GM19324 (cell line): Measurements from ENCODE around the gene AP2B1.
"Not testable (repeated sequence)": the region's sequence is repeated elsewhere in the genome, so short reads cannot be mapped to it uniquely, and the experiment has no call there.

Source experiments
- ATAC-seq: cut with Tn5 transposase; IDR thresholded peaks from one replicate; pipeline ENCODE4 v1.9.1; 2021; ENCODE audit warnings: mild to moderate bottlenecking, moderate library complexity; ENCODE audit not compliant: unreplicated experiment, low FRiP score

The AP2B1 gene

DNA sequence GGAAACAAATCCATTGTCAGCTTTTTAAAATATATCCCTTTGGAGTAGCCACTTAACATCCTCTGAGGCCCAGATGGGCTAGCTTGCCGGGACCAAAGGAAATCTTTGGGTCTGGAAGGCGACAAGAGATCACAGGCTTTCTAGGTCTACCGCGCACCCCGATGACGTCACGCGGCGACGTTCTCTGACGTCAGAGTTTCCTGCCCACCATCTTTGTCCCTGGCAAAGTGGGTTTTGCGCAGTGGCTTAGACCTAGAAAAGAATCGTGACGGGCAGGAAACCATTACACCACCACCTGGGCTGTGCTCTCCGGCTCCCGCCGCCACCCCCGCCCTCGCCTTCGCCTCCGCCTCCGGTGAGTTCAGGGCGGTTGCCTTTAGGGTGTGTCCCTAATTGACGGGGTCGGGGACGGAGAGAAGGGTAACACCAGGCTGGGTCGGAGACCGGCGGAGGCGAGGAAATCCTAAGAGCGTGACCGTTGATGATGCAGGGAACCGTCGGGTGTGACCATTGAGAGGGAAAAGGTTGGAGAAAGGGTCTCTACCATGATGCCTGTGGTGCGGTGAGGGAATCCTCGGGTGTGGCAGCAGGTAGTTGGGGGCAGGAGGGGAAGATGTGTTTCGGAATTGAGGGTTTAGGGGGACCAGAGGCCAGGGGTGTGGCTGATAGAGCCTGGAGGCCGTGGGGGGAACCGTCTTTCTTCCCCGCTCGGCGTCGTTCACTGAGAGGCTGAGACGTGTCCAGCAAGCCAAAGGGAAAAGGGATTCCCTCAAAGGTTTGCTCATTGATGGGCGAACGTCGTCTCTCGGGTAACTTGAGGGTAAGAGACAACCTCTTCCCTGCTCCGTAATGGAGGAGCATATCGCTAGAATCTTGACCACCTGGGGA, at the start of gene AP2B1:
TSS of gene AP2B1 (plus strand) at position 249 of the 888 bp plus-strand sequence. CDS start 6,709 bp downstream, outside the sequence.
- peak; percentile 86 for ATAC-seq

DNA sequence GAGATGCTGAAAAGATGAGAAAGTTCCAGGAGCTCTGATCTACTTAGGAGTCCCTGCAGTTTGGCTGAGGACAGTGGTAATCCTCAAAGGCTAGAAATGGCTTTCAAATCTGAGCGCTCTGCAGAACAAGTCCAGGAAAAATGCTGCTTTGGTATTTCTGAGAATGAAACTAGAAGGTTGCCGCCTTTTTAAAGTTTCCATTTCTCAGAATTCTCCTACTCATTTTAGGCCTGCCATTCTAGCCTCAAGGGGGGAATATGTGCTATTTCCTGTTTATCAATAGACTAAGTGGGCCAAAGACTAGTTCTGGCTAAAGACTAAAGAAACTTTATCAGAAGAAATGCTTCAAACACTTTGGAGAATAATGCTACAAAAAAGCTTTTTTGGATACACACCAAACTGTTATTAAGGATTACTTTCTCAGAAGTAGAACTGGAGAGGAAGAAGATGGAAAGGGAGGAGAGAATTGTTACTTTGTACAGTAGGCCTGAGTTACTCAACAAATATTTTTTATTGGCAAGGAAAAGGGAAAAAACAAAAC, 49.5 kb upstream of the AP2B1 start, which contains the start of gene SLFN12L:
TSS of gene SLFN12L (minus strand) at position 78 of the 541 bp plus-strand sequence. CDS start 15,314 bp downstream, outside the sequence.
- ATAC-seq: peak; percentile 34

DNA sequence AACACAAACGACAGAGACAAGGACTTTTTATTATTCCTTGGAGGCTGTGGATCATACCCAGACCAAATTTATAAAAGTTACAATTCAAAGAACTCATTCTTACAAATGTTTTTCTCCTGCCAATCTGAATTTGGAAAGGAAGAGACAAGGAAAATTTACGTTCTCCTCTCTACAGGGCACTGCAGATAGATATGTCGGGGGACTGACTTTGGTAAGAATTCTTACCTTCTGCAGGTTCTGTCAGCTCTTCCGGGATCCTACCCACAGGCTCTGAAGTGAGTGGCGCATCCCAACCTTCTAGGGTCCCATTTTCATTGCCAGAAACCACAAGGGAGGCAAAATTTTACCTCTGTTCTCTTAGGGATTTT, 47.5 kb upstream of the AP2B1 start:
- ATAC-seq: no peak

DNA sequence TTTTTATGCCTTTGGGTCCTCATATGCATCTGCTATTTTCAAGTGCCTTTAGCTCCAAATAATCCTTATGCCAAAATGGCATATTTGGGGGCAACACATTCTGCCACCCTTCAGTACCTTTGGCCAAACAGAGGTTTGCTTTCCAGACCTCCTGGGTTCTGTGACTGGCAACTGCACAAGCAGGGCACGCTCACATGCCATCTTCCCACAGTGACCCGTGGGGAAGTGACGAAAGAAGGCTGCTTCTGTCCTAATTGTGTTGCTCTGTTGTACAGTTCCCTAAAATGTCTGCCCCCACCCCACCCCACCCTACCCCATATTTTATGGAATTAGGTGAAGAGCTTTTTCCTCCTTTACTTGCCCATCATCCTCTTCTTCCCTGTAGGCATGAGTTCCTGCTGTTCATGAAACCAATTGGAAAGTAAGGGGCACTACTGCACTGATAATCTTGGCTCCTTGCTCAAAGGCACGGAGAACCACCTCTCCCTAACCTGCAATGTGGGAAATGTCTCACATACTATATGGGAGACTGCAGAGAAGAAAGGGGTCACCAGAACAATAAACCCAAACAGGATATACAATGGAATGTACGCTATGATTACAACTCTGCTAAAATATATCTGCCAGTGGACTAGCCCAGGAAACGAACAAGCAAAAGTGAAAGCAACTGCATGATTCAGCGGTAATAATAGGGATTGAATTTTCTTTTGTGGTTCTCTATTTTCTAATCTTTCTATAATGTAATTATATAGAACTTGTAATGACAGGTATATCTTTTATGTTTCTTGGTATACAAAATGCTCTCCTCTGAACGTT, 46.3 kb upstream of the AP2B1 start:
- no peak for ATAC-seq

DNA sequence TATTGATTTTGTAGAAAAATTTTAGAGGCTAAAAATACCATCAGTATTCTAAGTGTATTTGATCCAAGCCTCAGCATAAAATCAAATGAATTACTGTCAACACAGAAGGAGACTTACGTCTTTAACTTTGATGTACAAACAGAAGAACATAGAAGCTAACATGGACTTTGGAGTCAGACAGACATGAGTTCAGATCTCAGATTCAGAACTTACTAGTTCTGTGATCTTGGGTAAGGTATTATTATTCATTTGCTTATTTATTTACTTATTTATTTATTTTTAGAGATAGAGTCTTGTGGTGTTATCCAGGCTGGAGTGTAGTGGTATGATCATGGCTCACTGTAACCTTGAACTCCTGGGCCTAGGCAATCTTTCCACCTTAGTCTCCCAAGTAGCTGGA, 45.7 kb upstream of the AP2B1 start:
- no peak for ATAC-seq

DNA sequence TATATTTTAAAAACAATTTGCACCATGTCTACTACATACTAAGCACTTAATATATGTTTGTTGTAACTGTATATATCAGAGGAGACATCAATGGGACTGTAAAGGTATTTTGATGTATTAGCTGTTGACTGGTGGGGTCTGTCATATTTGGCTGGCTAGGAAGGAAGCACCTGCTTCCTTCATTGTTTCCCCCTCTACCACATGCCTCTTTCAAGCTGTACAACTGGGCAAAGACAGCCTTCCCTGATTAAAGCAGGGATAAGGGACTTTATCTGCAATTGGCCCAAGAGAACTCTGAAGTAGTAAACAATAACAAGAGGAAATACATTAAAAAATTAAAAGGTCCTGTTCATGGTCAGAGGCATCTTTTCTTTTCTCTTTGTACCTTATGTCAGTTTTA, 44.1 kb upstream of the AP2B1 start:
- no peak for ATAC-seq

DNA sequence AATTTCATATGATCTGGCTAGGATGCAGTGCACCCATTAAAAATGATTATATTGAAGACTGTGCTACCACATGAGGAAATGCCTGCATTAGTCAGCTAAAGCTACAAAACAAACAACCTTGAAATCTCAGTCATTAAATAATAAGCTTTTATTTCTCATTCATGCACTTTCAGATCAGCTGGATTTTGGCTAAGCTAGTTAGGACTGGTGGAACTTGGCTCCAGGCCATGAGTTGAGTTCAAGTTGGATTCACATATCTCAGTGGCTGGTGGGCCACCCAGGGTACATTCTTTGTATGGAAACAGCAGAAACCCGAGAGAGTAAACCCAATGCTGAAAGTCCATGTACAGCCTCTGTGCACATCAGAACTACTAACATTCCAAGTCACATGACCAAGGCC, 43.3 kb upstream of the AP2B1 start:
- ATAC-seq: no peak

DNA sequence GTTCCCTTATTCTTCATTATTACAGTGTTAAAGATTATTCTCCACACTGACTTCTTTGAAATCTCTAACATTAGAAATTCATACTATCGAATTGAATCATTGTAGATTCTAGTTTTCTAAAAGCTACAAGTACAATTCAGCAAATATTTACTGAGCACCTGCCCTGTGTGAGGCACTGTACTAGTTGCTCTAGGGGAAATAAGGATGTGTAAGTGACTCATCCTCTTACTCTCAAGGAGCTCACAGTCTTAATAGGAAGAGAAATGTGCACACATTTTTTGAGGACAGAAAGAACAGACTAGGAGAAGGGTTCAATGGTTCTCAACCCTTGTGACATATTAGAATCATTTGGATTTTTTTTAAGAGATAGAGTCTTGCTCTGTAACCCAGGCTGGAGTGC, 42.0 kb upstream of the AP2B1 start:
- no peak for ATAC-seq

DNA sequence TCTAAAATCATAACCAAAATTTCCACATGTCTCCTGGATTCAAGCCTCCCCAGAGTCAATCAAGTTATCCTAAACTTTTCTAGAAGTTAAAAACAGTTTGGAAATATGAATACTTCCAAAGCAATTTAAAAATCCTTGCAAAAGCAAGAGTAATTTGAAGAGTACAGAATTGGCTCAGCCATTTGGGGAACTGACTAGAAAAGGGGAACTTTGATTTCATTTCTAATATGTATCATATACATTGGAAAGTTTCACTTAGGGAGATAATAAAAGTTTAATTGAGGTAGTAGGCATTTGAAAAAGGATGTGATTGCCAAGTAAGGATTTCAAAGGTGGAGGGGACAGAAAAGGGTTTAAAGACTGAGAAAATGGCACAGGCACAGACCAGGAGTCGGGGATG, 40.6 kb upstream of the AP2B1 start:
- no peak for ATAC-seq

DNA sequence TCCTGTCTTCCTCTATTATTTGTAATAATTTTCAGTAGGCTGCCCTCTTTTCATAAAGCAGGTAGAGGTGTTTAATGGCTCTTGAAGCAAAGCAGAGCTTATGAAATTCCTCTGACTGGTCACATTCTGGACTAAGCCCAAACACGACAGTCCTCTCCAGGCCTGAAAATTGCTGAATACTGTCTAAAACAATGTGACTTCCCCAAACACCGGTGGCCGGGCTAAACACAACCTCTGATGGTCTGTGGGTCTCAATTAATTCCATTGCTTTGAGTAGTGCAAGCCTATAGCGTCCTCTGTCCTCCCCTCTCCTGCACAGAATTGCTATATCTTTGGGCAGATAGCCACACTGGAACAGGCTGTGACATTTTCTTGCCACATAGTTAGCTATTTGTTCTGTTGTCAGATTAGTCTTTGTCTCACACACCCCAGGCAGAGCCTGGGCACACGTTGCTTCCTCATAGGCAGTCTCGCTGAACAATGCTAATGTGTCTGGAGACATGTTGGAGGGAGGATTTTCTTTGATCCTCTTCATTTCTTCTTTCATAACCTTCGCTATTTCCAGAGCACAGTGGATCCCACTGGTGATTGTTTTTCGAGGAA, 38.8 kb upstream of the AP2B1 start:
- no peak for ATAC-seq

DNA sequence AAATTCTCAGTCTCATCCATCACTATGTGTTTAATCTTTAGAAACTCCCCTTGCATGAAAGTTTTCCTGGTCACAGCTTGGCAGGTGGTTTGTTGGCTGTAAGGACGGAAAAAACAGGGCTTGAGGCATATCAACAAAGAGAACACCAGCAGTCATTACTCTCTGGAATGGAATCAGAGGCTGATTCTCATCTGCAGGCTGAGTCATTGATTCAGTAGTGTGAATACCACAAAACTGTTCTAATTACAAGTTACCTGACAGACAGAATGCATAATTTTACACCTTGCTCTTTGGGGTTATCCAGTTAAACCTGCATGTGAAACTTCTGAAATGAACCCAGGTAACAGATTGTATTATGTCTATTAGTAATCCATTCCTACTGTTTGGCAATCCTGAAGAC, 38.1 kb upstream of the AP2B1 start:
- ATAC-seq: no peak

DNA sequence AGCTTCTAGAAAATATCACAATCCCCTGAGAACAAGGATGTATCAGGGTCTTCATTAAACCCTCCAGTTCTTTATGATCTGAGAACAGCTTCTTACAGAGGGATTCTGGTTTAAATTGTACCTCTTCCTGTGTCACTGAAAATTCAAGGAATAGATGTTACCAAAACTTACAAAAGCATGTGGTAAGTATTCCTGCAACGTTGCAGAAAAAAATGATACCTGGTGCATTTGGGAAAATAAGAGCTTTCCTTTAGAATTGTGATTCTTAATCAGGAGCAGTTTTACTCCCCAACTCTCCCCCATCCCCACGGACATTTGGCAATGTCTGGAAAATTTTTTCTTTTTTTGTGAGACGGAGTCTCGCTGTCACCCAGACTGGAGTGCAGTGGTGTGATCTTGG, 33.8 kb upstream of the AP2B1 start:
- no peak for ATAC-seq

DNA sequence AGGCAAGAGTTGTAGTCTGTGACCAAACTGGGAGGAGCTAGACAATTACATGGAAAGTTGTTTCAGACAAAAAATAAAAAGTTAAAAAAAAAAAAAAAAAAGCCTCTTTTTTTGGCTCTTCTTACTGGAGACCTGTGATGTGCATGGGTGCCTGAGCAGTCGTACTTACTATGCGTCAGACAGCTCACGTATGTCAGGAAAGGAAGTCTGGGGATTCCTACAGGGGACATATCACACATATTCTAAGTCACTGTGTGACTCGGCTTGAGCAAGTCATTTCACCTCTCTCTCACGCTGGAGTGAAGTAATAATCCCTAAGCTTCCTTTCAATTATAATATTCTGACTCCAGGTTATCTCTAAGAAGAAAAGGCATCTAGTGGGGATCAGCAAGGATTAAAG, 32.5 kb upstream of the AP2B1 start:
- ATAC-seq: no peak

DNA sequence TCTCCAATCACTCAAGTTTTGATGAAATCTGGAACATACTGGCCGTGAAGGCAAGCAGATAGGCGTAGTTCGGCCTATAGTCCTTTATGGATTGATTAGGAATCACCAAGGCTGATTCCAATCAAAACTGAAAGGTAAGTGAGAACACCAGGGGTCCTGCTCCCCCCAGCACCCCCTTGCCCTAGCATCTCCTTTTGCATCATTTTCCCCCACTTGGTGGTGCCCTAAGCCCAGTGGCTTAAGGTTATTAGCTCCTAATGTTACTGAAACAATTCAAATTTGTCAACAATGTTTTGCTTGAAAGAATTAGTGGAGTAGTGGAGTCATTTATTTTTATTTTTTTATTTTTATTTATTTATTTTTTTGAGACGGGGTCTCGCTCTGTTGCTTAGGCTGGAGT, 31.4 kb upstream of the AP2B1 start:
- no peak for ATAC-seq

DNA sequence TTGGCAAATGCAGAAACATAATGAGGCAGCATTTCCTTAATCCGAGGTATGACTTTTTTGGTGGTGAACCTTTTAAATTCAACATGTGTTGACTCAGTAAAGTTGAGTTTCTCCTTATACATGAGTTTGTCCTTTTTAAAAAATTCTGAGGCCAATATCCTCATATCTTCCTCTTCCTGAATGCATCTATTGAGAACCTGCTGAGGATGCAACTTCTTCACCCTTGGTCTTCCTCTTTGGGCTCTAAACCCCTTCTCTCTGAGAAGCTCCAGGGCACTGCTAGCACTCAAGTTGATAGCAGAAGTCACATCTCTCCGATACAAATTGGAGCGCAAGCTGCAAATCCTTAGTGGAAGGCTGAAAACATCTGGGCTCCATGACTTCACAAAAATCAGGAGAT, 29.8 kb upstream of the AP2B1 start:
- ATAC-seq: no peak

DNA sequence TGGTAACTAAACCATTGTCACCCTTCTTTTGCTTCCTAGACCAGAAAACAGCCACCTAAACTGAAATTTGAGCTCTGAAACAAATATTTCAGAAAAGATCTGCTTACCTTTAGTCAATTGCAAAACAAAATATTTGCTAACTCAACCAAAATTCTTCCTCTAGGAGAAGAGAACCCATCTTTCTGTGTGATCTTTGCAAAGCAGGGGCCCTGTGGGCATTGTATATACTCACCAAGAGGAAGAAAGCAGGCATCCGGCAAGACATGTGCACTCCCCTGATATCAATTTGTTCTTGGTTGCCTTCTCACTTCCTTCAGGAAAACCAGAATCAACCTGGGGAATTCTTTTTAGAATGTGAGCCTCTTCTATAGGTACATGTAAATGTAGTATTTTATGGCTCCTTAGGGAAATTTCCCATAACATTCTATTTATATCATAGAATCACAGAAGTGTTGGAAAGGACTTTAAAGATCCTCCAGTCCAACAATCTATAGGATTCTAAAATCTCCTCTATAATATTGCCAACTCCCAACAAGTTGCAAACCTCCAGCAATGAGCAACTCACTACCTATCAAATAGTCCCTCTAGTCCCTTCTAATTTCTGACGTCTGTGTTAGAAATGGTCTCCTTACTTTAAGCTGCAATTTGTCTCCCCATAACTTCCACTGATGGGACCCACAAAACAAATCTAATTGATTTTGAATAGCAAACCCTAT, 27.5 kb upstream of the AP2B1 start:
- no peak for ATAC-seq

DNA sequence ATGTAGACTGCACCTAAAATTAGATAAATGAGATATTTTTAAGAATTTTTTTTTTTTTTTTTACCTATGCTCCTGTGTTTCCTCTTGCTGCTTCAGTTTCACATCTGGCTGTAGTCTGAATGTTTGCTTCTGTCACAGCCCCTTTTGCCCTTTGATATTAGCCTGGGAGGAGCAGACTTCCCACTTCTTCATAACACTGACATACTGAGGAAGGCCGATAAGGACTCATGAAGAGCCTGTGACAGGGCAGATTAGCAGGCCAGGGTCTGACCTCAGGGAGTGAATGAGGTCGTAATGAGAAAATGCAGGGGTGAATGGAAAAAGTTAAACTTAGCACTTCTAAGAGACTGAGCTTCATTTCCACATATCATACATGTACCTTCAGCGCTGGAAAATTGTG, 26.4 kb upstream of the AP2B1 start, which contains the start of gene SLFN14:
TSS of gene SLFN14 (minus strand) at position 117 of the 400 bp plus-strand sequence. CDS start 2,757 bp downstream, outside the sequence.
- no peak for ATAC-seq

DNA sequence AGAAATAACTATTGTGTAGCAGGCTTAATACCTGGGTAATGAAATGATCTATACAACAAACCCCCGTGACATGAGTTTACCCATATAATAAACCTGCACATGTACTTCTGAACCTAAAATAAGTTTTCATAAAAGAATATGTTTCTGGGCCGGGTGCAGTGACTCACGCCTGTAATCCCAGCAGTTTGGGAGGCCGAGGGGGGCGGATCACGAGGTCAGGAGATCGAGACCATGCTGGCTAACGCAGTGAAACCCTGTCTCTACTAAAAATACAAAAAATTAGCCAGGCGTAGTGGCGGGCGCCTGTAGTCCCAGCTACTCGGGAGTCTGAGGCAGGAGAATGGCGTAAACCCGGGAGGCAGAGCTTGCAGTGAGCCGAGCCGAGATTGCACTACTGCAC, 23.9 kb upstream of the AP2B1 start:
- not testable (repeated sequence) for ATAC-seq

DNA sequence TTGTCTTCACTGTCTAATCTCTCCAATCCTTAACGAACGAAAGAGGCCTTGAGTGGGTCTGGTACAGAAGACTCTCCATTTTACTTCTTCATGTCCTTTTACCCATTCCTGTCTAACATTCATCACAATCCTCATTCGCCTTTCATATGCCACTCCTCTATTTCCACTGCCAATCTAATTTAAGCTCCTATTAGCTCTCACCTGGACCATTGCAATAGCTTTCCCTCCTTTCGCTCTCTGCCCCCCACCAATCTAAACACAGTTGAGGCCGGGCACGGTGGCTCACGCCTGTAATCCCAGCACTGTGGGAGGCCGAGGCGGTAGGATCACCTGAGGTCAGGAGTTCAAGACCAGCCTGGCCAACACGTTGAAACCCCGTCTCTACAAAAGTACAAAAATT, 20.2 kb upstream of the AP2B1 start:
- ATAC-seq: no peak

DNA sequence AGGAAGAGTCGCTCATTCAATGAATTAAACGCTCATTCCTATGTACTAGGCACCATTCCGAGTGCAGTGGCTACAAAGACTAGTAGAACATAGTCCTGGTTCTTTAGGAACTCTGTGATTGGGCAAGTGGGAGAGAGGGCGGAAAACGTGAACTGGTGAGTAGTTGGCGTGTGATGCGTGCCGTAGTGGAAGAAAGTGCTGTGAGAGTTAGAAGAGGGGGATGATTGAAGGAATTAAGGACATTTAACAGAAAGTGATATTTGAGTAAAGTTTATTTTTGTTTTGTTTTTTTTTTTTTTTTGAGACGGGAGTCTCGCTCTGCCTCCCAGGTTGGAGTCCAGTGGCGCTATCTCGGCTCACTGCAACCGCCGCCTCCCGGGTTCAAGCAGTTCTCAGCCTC, 18.6 kb upstream of the AP2B1 start:
- no peak for ATAC-seq
